GM18867 (cell line): ENCODE data around the gene PNMA8A.

Source experiments
- ATAC-seq: cut with Tn5 transposase; IDR thresholded peaks from one replicate; pipeline ENCODE4 v1.9.1; 2021; ENCODE audit warnings: mild to moderate bottlenecking, moderate library complexity; ENCODE audit not compliant: unreplicated experiment

PNMA8A gene

GRCh38 chr19:46492841-46493235 is 21.5 kb upstream of the PNMA8A start:
- ATAC-seq, result no peak

GRCh38 chr19:46491975-46492682 is 20.8 kb upstream of the PNMA8A start:
- ATAC-seq, result no peak

GRCh38 chr19:46490774-46491173 is 19.4 kb upstream of the PNMA8A start:
- no peak for ATAC-seq

GRCh38 chr19:46489445-46490272 is 18.3 kb upstream of the PNMA8A start:
- no peak for ATAC-seq

GRCh38 chr19:46488551-46488950 is 17.2 kb upstream of the PNMA8A start:
- no peak for ATAC-seq

- no peak for ATAC-seq
These were observed 16.6 kb upstream of the PNMA8A start for GRCh38 chr19:46487802-46488445.

- ATAC-seq, result no peak
These were observed 15.9 kb upstream of the PNMA8A start for GRCh38 chr19:46487178-46487801.

GRCh38 chr19:46486358-46486757 is 15.0 kb upstream of the PNMA8A start:
- no peak for ATAC-seq

- ATAC-seq, result no peak
These were observed 13.3 kb upstream of the PNMA8A start for GRCh38 chr19:46484656-46485055.

- ATAC-seq, result no peak
These were observed 11.3 kb upstream of the PNMA8A start for GRCh38 chr19:46482631-46483030.

- ATAC-seq, result no peak
These were observed 10.6 kb upstream of the PNMA8A start for GRCh38 chr19:46481947-46482346.

GRCh38 chr19:46481223-46481848 is 10.0 kb upstream of the PNMA8A start:
- no peak for ATAC-seq

- no peak for ATAC-seq
These were observed 9.1 kb upstream of the PNMA8A start for GRCh38 chr19:46480415-46480814.

- ATAC-seq, result no peak
These were observed 7.1 kb upstream of the PNMA8A start for GRCh38 chr19:46478356-46478986.

GRCh38 chr19:46475986-46476385 is 4.6 kb upstream of the PNMA8A start:
- ATAC-seq, result no peak

- ATAC-seq, result no peak
These were observed 2.8 kb upstream of the PNMA8A start for GRCh38 chr19:46474211-46474610.

GRCh38 chr19:46472592-46472991 is 1.2 kb upstream of the PNMA8A start:
- no peak for ATAC-seq

- no peak for ATAC-seq
These were observed 614 bp upstream of the PNMA8A start for GRCh38 chr19:46471811-46472543.

- ATAC-seq, result no peak
These were observed 987 bp downstream of the PNMA8A start for GRCh38 chr19:46470376-46470775.
